ENCODE data around the gene STOM.
A peak's percentile ranks its signal among the peaks of the same experiment; 100 is the strongest.
"Not testable (repeated sequence)": the region's sequence is repeated elsewhere in the genome, so short reads cannot be mapped to it uniquely, and the experiment has no call there.

Gene STOM

GRCh38 chr9:121298689-121299466 is 71.2 kb downstream of the STOM start:
- DNase-seq: peak; percentile 58

- DNase-seq: no peak
These were observed 72.0 kb downstream of the STOM start for GRCh38 chr9:121298016-121298538.

GRCh38 chr9:121297389-121297788 is 72.7 kb downstream of the STOM start:
- no peak for DNase-seq

- no peak for DNase-seq
These were observed 73.6 kb downstream of the STOM start for GRCh38 chr9:121296213-121297127.

- no peak for DNase-seq
These were observed 74.3 kb downstream of the STOM start for GRCh38 chr9:121295662-121296191.

- no peak for DNase-seq
These were observed 75.0 kb downstream of the STOM start for GRCh38 chr9:121294866-121295661.

- no peak for DNase-seq
These were observed 75.8 kb downstream of the STOM start for GRCh38 chr9:121294151-121294743.

GRCh38 chr9:121292801-121293241 is 77.2 kb downstream of the STOM start:
- DNase-seq: no peak

GRCh38 chr9:121292051-121292450 is 78.0 kb downstream of the STOM start:
- no peak for DNase-seq

GRCh38 chr9:121291536-121291935 is 78.5 kb downstream of the STOM start:
- not testable (repeated sequence) for DNase-seq

- DNase-seq: no peak
These were observed 80.2 kb downstream of the STOM start for GRCh38 chr9:121289772-121290370.

- DNase-seq: peak; percentile 76
These were observed 80.9 kb downstream of the STOM start for GRCh38 chr9:121289026-121289771.

Measured in NCI-H2171 treated with DMSO at 0.1 percent for 48 hours (cell line).